Kidney (tissue), 14 donors: ENCODE measurements around the gene TEX9. TPM values are rescaled to one million over a fixed set of nuclear protein-coding genes. Genes with fewer than 3 reads are reported as not detected.

Source experiments
- DNase-seq, 5 donors: peaks; one replicate each; pipeline ENCODE4 v3.0.0-alpha.2; 2013 to 2020
- FAIRE-seq: peaks from 2 replicates; lab custom pipeline; 2012; peaks lifted over from hg19 to GRCh38; lab: Jason Lieb, UNC
- H3K27ac ChIP-seq, 2 donors: one replicate each; pipeline ENCODE4 v1.7.0; 2013; ENCODE audit warnings: low read depth in 2 of 2, low read length in 2 of 2, inconsistent platforms in 1 of 2
- H3K27me3 ChIP-seq: one replicate; pipeline ENCODE4 v1.7.1; 2013; ENCODE audit warnings: low read length, inconsistent platforms; ENCODE audit not compliant: control insufficient read depth, insufficient read depth
- H3K36me3 ChIP-seq, 3 donors: one replicate each; pipeline versions ENCODE4 v1.7.0 to v1.7.1; 2013; ENCODE audit warnings: low read length in 3 of 3, control low read depth in 1 of 3, inconsistent platforms in 1 of 3; ENCODE audit not compliant: insufficient read depth in 3 of 3, control insufficient read depth in 2 of 3
- H3K4me1 ChIP-seq, 3 donors: one replicate each; pipeline versions ENCODE4 v1.7.0 to v1.7.1; 2013; ENCODE audit warnings: low read length in 3 of 3, inconsistent platforms in 1 of 3, low read depth in 1 of 3; ENCODE audit not compliant: control insufficient read depth in 2 of 3, insufficient read depth in 2 of 3
- H3K4me3 ChIP-seq, 3 donors: one replicate each; pipeline versions ENCODE4 v1.7.0 to v1.8.1; 2013; ENCODE audit warnings: low read length in 3 of 3, control low read depth in 1 of 3, inconsistent platforms in 1 of 3
- H3K9ac ChIP-seq, 3 donors: one replicate each; pipeline versions ENCODE4 v1.7.0 to v1.7.1; 2013; ENCODE audit warnings: low read length in 3 of 3, control low read depth in 1 of 3, inconsistent platforms in 1 of 3
- H3K9me3 ChIP-seq, 3 donors: one replicate each; pipeline versions ENCODE4 v1.7.0 to v1.7.1; 2013; ENCODE audit warnings: low read length in 3 of 3, control low read depth in 1 of 3, inconsistent platforms in 1 of 3; ENCODE audit not compliant: control insufficient read depth in 2 of 3, insufficient read depth in 1 of 3
- CTCF ChIP-seq: IDR thresholded peaks from 3 replicates; pipeline ENCODE4 v1.5.1; 2012; ENCODE audit warnings: mild to moderate bottlenecking, moderate library complexity, borderline replicate concordance; ENCODE audit not compliant: insufficient read depth; ENCODE audit errors: extremely low read depth
- intact Hi-C: fragments of 100-400 bp; cut with DNase I; formaldehyde crosslinking; loops from one replicate; pipeline ENCODE4 v1.11.1; 2022
- polyA plus RNA-seq: library from polyadenylated mRNA; stranded (reverse); fragments of 350-450 nt; fragmentation: Illumina TruSeq; extraction: RNeasy Lipid Tissue Mini Kit (QIAGEN cat#74804); gene quantifications from one replicate; pipeline ENCODE4 v1.2.3, GENCODE V29; 2014; ENCODE audit warnings: low read depth, low replicate concordance; ENCODE audit not compliant: insufficient read depth
- total RNA-seq: library from RNA; stranded (reverse); fragmentation: NEBNext Ultra II Directional; extraction: Animal tissue kit (Norgen Biotek cat#: 25700); gene quantifications from one replicate; pipeline ENCODE4 v1.2.1, GENCODE V29; 2021
- donor health status: control.
- donor health status: control.
- donor health status: control.
- donor health status: control.
- donor health status: control.
- donor health status: DM: yes; HTN: yes; CAD: no.
- donor health status: Normal renal cell carcinoma (clear cell type).

TEX9 gene
- total and polyA plus RNA-seq, 2 donors from 2014 or later = 9.4 to 35.2 TPM

GRCh38 chr15:56456229-56456628 lies 91.0 kb downstream of the TEX9 start:
- H3K4me3 ChIP-seq = no peak overlapping the region
- FAIRE-seq (no peak), DNase-seq (no peak)
- intact Hi-C loops = no loop called here
- no peaks in the 10 kb centered on the region for H3K4me1 ChIP-seq
- TF ChIP-seq CTCF = no peak
- no peak overlapping the region for H3K9ac ChIP-seq
- no peaks in the 10 kb centered on the region for H3K27me3 ChIP-seq
- no peaks in the 10 kb centered on the region for H3K9me3 ChIP-seq
- no peak overlapping the region for H3K27ac ChIP-seq
- H3K36me3 ChIP-seq = no peaks in the 10 kb centered on the region

GRCh38 chr15:56459096-56459495 lies 93.9 kb downstream of the TEX9 start:
- FAIRE-seq = no peak

GRCh38 chr15:56460071-56460470 lies 94.8 kb downstream of the TEX9 start:
- no peak overlapping the region for H3K9ac ChIP-seq
- intact Hi-C loops = no loop called here
- H3K4me1 ChIP-seq = no peaks in the 10 kb centered on the region
- DNase-seq (peak in 1 of 5 donors; percentile 22), FAIRE-seq (no peak)
- no peak overlapping the region for H3K27ac ChIP-seq
- no peaks in the 10 kb centered on the region for H3K36me3 ChIP-seq
- no peaks in the 10 kb centered on the region for H3K27me3 ChIP-seq
- no peak overlapping the region for H3K4me3 ChIP-seq
- no peak for TF ChIP-seq CTCF
- H3K9me3 ChIP-seq = no peaks in the 10 kb centered on the region

More at GRCh38 chr15:56459096-56459495, 93.9 kb downstream of the TEX9 start:
- Histone ChIP-seq H3K4me3 (no peak overlapping the region), H3K27ac (no peak overlapping the region), H3K36me3 (no peaks in the 10 kb centered on the region), H3K4me1 (no peaks in the 10 kb centered on the region), H3K27me3 (no peaks in the 10 kb centered on the region), H3K9ac (no peak overlapping the region), H3K9me3 (no peaks in the 10 kb centered on the region)
- no peak for TF ChIP-seq CTCF
- intact Hi-C loops = no loop called here
- DNase-seq = no peak

GRCh38 chr15:56460947-56461346 lies 95.7 kb downstream of the TEX9 start:
- FAIRE-seq (no peak), DNase-seq (no peak)
- no peak overlapping the region for H3K4me3 ChIP-seq
- no peak overlapping the region for H3K27ac ChIP-seq
- TF ChIP-seq CTCF = no peak
- H3K27me3 ChIP-seq = no peaks in the 10 kb centered on the region
- no peak overlapping the region for H3K9ac ChIP-seq
- peaks cover 0 to 2% (median 0%) of the 10 kb centered on the region in 3 donors for H3K4me1 ChIP-seq
- H3K36me3 ChIP-seq = no peaks in the 10 kb centered on the region
- H3K9me3 ChIP-seq = no peaks in the 10 kb centered on the region
- intact Hi-C loops = no loop called here
